GM20000 (cell line): ENCODE data around the gene PRR20G.

Experiments used
- DNase-seq: peaks from one replicate; pipeline ENCODE4 v3.0.0; 2012; ENCODE audit warnings: low spot score
- TF ChIP-seq, protein P1 (sequence below): IDR thresholded peaks from 2 replicates; pipeline ENCODE4 v1.5.1; 2012; ENCODE audit warnings: mild to moderate bottlenecking, control low read depth; ENCODE audit errors: extremely low read depth, missing control alignments

The PRR20G gene

DNA sequence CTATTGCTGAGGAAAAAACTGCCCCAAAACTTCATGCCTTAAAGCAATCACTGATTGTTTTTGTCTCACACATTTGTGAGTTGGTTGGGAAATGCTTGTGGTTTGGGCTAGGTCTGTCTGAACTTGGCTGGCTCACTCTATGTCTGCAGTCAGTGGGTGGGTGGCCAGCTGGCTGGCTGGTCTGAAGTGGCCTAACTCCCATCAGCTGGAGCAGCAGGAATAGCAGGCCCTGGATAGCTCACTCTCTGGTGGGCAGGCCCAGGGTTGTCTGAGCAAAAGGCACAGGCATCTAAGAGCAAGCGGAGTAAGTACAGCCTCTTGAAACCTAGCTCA lies 37.7 kb upstream of the PRR20G start:
- TF ChIP-seq, protein P1, sequence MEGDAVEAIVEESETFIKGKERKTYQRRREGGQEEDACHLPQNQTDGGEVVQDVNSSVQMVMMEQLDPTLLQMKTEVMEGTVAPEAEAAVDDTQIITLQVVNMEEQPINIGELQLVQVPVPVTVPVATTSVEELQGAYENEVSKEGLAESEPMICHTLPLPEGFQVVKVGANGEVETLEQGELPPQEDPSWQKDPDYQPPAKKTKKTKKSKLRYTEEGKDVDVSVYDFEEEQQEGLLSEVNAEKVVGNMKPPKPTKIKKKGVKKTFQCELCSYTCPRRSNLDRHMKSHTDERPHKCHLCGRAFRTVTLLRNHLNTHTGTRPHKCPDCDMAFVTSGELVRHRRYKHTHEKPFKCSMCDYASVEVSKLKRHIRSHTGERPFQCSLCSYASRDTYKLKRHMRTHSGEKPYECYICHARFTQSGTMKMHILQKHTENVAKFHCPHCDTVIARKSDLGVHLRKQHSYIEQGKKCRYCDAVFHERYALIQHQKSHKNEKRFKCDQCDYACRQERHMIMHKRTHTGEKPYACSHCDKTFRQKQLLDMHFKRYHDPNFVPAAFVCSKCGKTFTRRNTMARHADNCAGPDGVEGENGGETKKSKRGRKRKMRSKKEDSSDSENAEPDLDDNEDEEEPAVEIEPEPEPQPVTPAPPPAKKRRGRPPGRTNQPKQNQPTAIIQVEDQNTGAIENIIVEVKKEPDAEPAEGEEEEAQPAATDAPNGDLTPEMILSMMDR, result no peak
- no peak for DNase-seq

DNA sequence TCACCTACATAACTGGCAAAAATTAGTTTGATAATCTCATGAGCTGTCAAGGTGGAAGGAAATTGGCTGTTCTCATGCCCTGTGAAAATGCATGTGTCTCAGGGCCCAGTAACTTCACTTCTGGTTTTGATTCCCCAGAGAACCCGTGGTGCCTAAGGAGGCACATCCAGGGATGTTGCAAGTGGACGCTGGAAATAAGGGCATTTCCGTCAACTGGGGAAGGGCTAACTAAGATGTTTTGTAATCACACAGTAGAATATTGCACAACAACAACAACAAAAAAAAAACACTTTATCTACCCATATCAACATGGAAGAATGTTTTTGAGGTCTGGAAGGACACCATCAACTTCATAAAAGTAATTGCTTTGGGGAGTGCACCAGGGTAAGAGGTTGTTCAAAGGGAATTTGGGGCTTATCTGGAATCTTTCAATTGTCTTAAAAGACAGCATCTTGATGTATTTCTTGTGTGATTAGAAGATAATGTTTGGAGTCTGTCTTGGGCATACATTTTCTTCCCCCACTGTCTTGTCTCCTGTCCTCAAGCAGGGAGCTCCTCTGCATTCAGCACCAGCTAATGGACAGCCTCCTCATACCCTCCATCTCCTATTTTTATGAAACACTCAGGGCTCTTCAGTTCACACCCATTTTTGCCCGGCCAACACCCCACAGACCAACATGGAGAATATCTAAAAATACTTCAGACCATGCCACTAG lies 37.2 kb upstream of the PRR20G start:
- TF ChIP-seq, protein P1, result no peak
- no peak for DNase-seq

DNA sequence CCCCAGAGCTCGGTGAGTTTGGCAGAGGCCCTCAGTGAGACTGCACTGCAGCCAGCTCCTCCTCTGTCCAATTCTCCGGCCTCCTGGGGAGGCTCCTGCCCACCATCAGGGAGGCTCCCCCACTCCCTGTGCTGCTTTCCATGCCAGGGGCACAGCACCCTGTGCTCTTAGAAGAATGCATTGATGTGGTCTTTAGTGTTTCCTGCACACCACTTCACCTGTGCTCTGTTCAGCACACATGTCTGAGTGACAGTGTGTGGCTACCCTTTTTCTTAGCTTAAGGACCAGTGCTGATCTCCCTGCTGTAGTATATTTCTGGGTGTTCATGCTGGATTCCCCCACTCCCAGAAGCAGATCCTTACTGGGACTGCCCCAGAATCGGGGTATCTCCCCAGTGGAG lies 36.2 kb upstream of the PRR20G start:
- TF ChIP-seq, protein P1, result no peak

DNA sequence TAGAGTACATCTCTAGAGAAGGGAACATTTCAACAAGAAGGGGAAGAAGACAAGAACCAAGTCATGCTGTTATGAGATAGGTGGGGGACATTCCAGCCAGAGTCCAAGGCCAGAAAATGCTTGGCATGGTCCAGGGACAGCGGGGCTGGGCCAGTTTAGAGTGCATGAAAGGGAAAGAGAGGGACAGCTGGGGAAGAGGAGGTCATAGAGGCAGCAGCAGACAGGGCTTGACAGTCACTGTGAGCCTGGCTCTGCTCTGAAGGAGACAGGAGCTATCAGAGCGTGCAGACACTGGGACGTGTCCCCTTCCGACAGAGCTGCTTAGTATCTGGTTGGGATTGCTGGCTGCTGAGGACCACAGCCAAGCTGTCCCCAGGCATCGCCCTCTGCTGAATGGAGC lies 35.7 kb upstream of the PRR20G start:
- DNase-seq, result no peak
- TF ChIP-seq, protein P1, result no peak

More for the DNA sequence above, 36.2 kb upstream of the PRR20G start:
- DNase-seq, result no peak

DNA sequence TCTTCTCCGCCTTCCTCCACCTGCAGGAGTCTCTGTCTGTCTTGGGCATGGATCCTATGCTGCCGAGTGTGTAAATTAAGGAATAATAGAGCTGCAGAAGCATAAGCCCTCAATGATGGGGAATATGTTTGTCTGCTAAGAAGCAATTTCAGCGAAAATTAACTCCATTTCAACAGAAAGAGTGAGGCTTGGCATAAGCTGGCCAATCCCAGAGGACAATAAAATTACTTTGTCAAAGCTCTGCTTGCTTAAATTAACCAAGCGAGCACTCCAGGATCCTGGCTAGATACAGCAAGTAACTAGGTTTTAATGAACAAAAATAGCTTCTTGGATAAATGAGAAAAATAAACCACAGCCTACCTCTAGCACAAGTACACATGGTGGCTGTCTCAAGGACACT lies 33.5 kb upstream of the PRR20G start:
- DNase-seq, result no peak
- TF ChIP-seq, protein P1, result no peak

DNA sequence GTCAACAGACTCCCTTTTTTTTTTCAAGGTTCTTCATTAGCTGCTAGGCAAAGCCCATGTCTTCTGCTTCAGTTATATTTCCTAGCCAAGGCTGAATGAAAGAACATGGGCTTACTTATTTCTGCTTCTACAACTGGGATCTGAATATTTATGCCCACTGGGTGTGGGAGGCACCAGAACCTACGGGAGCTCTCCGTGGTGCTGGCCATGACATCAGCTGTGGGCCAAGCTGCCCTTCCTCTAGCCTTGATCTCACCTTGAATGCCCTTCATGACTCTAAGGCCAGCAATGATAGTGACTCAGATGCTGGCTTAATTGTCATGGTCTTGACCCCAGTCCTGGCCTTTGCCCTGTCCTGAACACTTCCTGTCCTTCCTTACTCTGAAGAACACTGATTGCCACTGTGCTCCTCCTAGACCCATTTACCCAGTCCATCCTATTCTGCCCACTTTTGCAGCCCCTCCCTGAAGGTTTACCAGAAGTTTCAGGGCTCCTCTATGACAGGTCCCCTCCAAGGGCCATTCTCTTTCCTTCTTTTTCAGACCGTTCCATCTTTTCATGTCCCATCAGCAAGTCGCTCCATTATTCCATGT lies 32.8 kb upstream of the PRR20G start:
- TF ChIP-seq, protein P1, result no peak
- no peak for DNase-seq

DNA sequence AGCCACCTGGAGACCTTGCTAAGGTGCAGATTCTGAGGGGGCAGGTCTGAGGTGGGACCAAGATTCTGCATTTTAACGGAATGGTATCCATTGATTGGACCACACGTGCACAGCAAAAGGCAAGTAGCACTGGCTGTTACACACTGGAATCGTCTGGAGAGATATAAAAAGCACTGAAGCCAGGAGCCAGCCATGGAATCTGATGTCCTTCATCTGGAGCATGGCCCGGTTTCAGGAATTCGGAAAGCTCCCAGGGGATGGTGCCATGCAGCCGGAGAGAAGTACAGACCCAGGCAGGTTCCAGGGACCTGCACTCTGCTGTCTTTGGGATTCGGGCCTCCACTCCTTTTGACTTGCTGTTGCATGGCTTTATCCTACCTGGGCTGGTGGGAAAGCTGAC lies 28.8 kb upstream of the PRR20G start:
- DNase-seq, result no peak
- TF ChIP-seq, protein P1, result no peak
